ENCODE data around the gene CASS4. TPM values are rescaled to one million over a fixed set of nuclear protein-coding genes. Genes with fewer than 3 reads are reported as not detected.

Gene CASS4
- total RNA-seq, 4 donors from 2014 or later: 1.2 to 9.0 (median 4.4) TPM

DNA sequence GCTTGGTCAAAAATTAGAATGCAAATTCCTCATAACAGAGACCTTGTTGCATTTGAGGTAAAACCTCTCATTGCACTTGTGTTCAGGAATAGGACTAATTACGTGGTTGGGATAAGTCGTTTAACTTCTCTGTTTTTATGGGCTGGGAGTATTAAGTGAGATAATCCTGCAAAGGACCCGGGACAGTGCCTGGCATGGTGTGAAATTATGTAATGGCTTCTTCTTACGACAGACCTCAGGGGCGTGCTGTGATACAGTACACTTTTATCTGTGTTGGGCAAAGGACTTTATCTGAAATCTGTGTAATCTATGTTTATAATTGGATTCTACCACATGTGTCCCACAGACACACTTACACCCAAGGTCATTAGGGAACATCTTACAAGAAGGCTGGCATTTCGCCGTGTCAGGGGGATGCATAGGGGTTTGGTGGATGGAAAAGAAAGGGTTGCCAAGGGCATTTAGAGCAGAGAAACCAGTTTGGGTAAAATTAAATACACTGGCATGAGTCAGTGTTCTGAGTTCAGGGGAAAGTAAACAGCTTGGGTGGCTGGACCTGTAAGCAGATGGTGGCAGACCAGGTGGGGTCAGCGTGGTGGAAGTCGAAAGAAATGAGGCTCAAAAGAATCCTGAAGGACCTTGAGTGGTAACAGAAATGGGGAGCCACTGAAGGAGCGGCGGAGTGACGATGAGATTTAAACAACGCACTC, 39.2 kb downstream of the CASS4 start:
- no peaks in the 10 kb centered on the region for H3K9me3 ChIP-seq
- 83 to 87% methylated on average over 6 to 12 of the region's 13 CpGs for WGBS, 2 donors (ENCODE audit: low coverage in 1 of 2)
- no peak overlapping the region for H3K4me3 ChIP-seq
- no peaks in the 10 kb centered on the region for H3K4me1 ChIP-seq
- TF ChIP-seq, protein P1, sequence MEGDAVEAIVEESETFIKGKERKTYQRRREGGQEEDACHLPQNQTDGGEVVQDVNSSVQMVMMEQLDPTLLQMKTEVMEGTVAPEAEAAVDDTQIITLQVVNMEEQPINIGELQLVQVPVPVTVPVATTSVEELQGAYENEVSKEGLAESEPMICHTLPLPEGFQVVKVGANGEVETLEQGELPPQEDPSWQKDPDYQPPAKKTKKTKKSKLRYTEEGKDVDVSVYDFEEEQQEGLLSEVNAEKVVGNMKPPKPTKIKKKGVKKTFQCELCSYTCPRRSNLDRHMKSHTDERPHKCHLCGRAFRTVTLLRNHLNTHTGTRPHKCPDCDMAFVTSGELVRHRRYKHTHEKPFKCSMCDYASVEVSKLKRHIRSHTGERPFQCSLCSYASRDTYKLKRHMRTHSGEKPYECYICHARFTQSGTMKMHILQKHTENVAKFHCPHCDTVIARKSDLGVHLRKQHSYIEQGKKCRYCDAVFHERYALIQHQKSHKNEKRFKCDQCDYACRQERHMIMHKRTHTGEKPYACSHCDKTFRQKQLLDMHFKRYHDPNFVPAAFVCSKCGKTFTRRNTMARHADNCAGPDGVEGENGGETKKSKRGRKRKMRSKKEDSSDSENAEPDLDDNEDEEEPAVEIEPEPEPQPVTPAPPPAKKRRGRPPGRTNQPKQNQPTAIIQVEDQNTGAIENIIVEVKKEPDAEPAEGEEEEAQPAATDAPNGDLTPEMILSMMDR (IDR thresholded peaks at IDR 0.05): no peak
- no peak for TF ChIP-seq POLR2A (IDR thresholded peaks at IDR 0.05)
- H3K27me3 ChIP-seq: no peaks in the 10 kb centered on the region
- no peak overlapping the region for H3K27ac ChIP-seq
- ATAC-seq: no peak
- no peaks in the 10 kb centered on the region for H3K36me3 ChIP-seq

DNA sequence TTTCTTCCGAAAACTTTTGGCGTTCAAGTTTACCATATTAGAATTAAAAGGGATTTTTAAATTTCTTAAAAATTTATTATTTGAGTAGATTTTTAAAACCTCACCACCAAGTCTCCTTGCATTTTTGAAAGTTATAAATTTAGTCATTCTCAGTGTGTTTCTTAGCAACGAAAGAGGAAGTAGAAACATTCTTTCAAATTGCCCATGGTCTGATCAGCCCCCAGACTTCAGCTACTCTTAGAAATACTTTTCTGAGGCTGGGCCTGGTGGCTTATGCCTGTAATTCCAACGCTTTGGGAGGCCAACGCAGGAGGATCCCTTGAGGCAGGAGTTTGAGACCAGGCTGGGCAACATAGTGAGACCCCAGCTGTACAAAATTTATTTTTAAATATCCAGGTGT, 41.3 kb downstream of the CASS4 start:
- ATAC-seq: no peak
- 91 to 95% methylated on average over 3 to 4 of the region's 5 CpGs for WGBS, 2 donors (ENCODE audit: low coverage in 1 of 2)
- no peaks in the 10 kb centered on the region for H3K4me1 ChIP-seq

DNA sequence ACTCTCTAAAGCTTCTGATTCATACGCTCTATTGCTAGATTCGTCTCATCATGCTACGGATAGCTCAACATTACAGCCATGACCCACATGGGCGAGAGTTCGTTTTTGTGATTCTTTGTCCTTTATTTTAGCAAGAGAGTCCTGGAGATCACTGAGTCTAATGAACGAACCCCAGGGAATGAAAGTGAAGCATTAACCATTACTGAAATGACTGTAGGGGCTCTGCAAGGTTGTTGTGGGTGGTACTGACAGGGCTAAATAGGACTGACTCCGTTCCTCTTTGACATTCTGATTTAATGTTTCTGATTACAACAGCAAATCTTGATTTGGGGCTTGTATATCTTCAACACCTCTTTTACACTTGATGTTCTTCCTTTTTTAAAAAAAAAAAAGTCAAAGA, 42.7 kb downstream of the CASS4 start:
- Histone ChIP-seq H3K27me3 (no peaks in the 10 kb centered on the region), H3K36me3 (peaks cover 0 to 8% of the 10 kb centered on the region in 2 donors), H3K9me3 (no peaks in the 10 kb centered on the region), H3K4me1 (no peaks in the 10 kb centered on the region), H3K4me3 (no peak overlapping the region), H3K27ac (no peak overlapping the region)
- 82 to 88% methylated on average over 7 of the region's 7 CpGs for WGBS, 2 donors (ENCODE audit: low coverage in 1 of 2)
- no peak for TF ChIP-seq POLR2AphosphoS5 (IDR thresholded peaks at IDR 0.05)
- TF ChIP-seq POLR2A (IDR thresholded peaks at IDR 0.05): no peak
- TF ChIP-seq EP300 (IDR thresholded peaks at IDR 0.05): no peak
- TF ChIP-seq, protein P1 (IDR thresholded peaks at IDR 0.05): no peak
- no peak for ATAC-seq

More for the DNA sequence above, 41.3 kb downstream of the CASS4 start:
- Histone ChIP-seq H3K27me3 (no peaks in the 10 kb centered on the region), H3K36me3 (peaks cover 0 to 2% of the 10 kb centered on the region in 2 donors), H3K9me3 (no peaks in the 10 kb centered on the region), H3K4me3 (no peak overlapping the region), H3K27ac (no peak overlapping the region)
- TF ChIP-seq EP300 (IDR thresholded peaks at IDR 0.05): no peak
- no peak for TF ChIP-seq POLR2A (IDR thresholded peaks at IDR 0.05)
- TF ChIP-seq POLR2AphosphoS5 (IDR thresholded peaks at IDR 0.05): no peak
- TF ChIP-seq, protein P1 (IDR thresholded peaks at IDR 0.05): no peak

DNA sequence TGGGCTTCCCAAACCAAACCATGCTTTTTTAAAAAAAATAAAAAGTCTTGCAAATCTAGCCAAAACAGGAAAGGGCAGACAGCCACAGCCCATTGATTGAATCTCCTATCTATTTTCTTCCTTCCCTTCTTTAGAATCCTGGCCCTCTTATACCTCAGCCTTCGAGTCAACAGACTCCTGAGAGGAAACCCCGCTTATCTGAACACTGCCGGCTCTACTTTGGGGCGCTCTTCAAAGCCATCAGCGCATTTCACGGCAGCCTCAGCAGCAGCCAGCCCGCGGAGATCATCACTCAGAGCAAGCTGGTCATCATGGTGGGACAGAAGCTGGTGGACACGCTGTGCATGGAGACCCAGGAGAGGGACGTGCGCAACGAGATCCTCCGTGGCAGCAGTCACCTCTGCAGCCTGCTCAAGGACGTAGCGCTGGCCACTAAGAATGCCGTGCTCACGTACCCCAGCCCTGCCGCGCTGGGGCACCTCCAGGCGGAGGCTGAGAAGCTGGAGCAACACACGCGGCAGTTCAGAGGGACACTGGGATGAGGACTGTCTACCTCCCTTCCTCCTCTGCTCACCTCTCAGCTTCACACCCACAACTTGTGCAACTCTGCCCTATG, 46.3 kb downstream of the CASS4 start:
- Histone ChIP-seq H3K27me3 (no peaks in the 10 kb centered on the region), H3K36me3 (peaks cover 0 to 8% of the 10 kb centered on the region in 2 donors), H3K4me3 (no peak overlapping the region), H3K27ac (no peak overlapping the region), H3K9me3 (no peaks in the 10 kb centered on the region), H3K4me1 (no peaks in the 10 kb centered on the region)
- 68 to 80% methylated on average over 1 to 4 of the region's 22 CpGs for WGBS, 2 donors (ENCODE audit: low coverage in 1 of 2)
- TF ChIP-seq EP300 (IDR thresholded peaks at IDR 0.05): no peak
- TF ChIP-seq POLR2AphosphoS5 (IDR thresholded peaks at IDR 0.05): no peak
- TF ChIP-seq, protein P1 (IDR thresholded peaks at IDR 0.05): no peak
- TF ChIP-seq POLR2A (IDR thresholded peaks at IDR 0.05): no peak
- no peak for ATAC-seq

DNA sequence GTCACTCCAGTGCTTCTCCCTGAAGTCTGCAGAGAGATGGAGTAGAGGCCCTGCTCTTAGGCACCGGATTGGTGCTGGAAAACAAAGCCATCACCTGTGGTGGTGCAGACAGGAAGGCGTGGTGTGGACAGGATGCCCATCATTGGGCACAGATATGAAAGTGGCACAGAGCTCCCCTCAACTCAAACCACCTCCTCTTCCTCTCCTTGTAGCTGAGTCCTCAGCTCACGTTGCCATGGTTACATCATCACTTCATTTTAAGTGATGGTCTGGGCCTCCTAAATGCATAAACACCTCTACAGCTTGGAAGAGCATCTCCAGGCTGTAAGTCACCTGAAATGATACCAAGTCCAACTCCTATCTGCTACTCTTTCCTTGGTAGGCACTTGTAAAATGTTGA, 48.4 kb downstream of the CASS4 start:
- WGBS, 2 donors (ENCODE audit: low coverage in 1 of 2): 75 to 100% methylated on average over 1 to 3 of the region's 3 CpGs
- Histone ChIP-seq H3K9me3 (no peaks in the 10 kb centered on the region), H3K27ac (no peak overlapping the region), H3K27me3 (no peaks in the 10 kb centered on the region), H3K36me3 (peaks cover 0 to 8% of the 10 kb centered on the region in 2 donors), H3K4me3 (no peak overlapping the region), H3K4me1 (no peaks in the 10 kb centered on the region)
- no peak for ATAC-seq
- TF ChIP-seq POLR2A (IDR thresholded peaks at IDR 0.05) (no peak), EP300 (IDR thresholded peaks at IDR 0.05) (no peak)

Data from gastroesophageal sphincter (tissue), 4 donors.